T-helper 1 cell treated with Interleukin-12 subunit alpha and Interleukin-12 subunit beta and Interleukin-4 antibody, amounts not matched to agents 30 ng/mL and 1 ng/mL, for 36 hours (primary cell): ENCODE data around the gene ADSL. TPM values are rescaled to one million over a fixed set of nuclear protein-coding genes. Genes with fewer than 3 reads are reported as not detected.

Experiments
- intact Hi-C: fragments of 100-400 bp; cut with micrococcal nuclease; formaldehyde crosslinking; loops from one replicate; pipeline ENCODE4 v1.15.1; 2024
- total RNA-seq: library from RNA; stranded (reverse); gene quantifications from 2 replicates; pipeline ENCODE4 v1.2.3, GENCODE V29; 2022

ADSL gene
- total RNA-seq, 1 donor from 2014 or later, result 123 TPM

GRCh38 chr22:40433416-40434090 is 87.3 kb downstream of the ADSL start:
- intact Hi-C loops, result no loop called here

GRCh38 chr22:40434106-40434505 is 87.8 kb downstream of the ADSL start:
- intact Hi-C loops, result no loop called here

- intact Hi-C loops, result no loop called here
Measured at GRCh38 chr22:40434745-40435144, 88.4 kb downstream of the ADSL start.

GRCh38 chr22:40436505-40437431 is 90.5 kb downstream of the ADSL start:
- intact Hi-C loops, result loop anchor here (1.0 to 2.0 kb wide), 8 partner anchors 42 to 463 kb away; partner anchors contain the start of gene MRTFA

Other genes starting within 250 kb of the ADSL start
- gene TNRC6B, start 168.6 kb upstream of the ADSL start, total RNA-seq, result 57.1 and 59.4 TPM in 2 replicates
- gene SGSM3, start 24.1 kb downstream of the ADSL start, total RNA-seq, result 68.8 and 69.5 TPM in 2 replicates